SU-DHL-6 (cell line): ENCODE data around the gene CHRND.

ENCODE experiments used
- H2AFZ ChIP-seq: fragments of 200-600 bp; sonication (generic); 2 replicates; pipeline ENCODE4 v1.6.1; 2014; ENCODE audit warnings: low read depth, mild to moderate bottlenecking, moderate library complexity, mixed read lengths, antibody characterized with exemption, low read length; ENCODE audit not compliant: severe bottlenecking
- H3F3A ChIP-seq: fragments of 200-600 bp; shearing (Covaris generic); 2 replicates; pipeline ENCODE4 v1.6.0; 2016; ENCODE audit warnings: antibody characterized with exemption, mild to moderate bottlenecking; ENCODE audit not compliant: insufficient read depth
- H3K27ac ChIP-seq: fragments of 200-600 bp; sonication (generic); 2 replicates; pipeline ENCODE4 v1.5.1; 2016; ENCODE audit warnings: low read depth, mild to moderate bottlenecking, low read length, moderate library complexity, mixed read lengths
- H3K27me3 ChIP-seq: fragments of 200-600 bp; sonication (generic), shearing (Covaris generic); 2 replicates; pipeline ENCODE4 v1.6.0; 2014; ENCODE audit warnings: mild to moderate bottlenecking, low read length
- H3K36me3 ChIP-seq: fragments of 200-600 bp; sonication (generic); 2 replicates; pipeline ENCODE4 v1.6.1; 2014; ENCODE audit warnings: mild to moderate bottlenecking, low read length, mixed read lengths
- H3K4me2 ChIP-seq: fragments of 300-600, 200-600 bp; shearing (Covaris generic), sonication (generic); 2 replicates; pipeline ENCODE4 v1.6.0; 2014; ENCODE audit warnings: low read length, low read depth, mild to moderate bottlenecking; ENCODE audit not compliant: poor library complexity, severe bottlenecking
- H3K4me3 ChIP-seq: fragments of 200-600 bp; sonication (generic); 2 replicates; pipeline ENCODE4 v1.5.1; 2014; ENCODE audit warnings: antibody characterized with exemption, low read length, mild to moderate bottlenecking, mixed read lengths; ENCODE audit not compliant: insufficient read depth, poor library complexity, severe bottlenecking
- H3K79me2 ChIP-seq: fragments of 200-600 bp; sonication (generic); 2 replicates; pipeline ENCODE4 v1.6.1; 2014; ENCODE audit warnings: mild to moderate bottlenecking, low read length, moderate library complexity; ENCODE audit not compliant: insufficient read depth
- H3K9ac ChIP-seq: fragments of 200-600 bp; sonication (generic); 2 replicates; pipeline ENCODE4 v1.7.0; 2014; ENCODE audit warnings: mild to moderate bottlenecking, low read length
- H3K9me2 ChIP-seq: fragments of 200-600 bp; sonication (generic); replicated peaks from 2 replicates; pipeline ENCODE4 v1.6.1; 2014; ENCODE audit warnings: low read length; ENCODE audit not compliant: insufficient read depth
- H3K9me3 ChIP-seq: fragments of 200-600 bp; sonication (generic); 2 replicates; pipeline ENCODE4 v1.6.1; 2014; ENCODE audit warnings: low read length, mixed read lengths; ENCODE audit not compliant: insufficient read depth
- H4K20me1 ChIP-seq: fragments of 200-600 bp; sonication (generic); 2 replicates; pipeline ENCODE4 v1.6.1; 2014; ENCODE audit warnings: low read depth, mild to moderate bottlenecking, antibody characterized with exemption, low read length, moderate library complexity, mixed read lengths
- CTCF ChIP-seq: fragments of 200-600 bp; sonication (generic); IDR thresholded peaks from one replicate; pipeline ENCODE4 v1.5.1; 2017; ENCODE audit warnings: antibody characterized with exemption, mild to moderate bottlenecking, low read length, moderate library complexity; ENCODE audit not compliant: insufficient read depth, poor library complexity, severe bottlenecking
- EZH2phosphoT487 ChIP-seq: fragments of 200-600 bp; sonication (generic), shearing (Covaris generic); conservative IDR thresholded peaks from 2 replicates; pipeline ENCODE4 v1.6.1; 2018; ENCODE audit warnings: mild to moderate bottlenecking, antibody characterized with exemption, low read length, moderate library complexity, mixed read lengths

Gene CHRND

DNA sequence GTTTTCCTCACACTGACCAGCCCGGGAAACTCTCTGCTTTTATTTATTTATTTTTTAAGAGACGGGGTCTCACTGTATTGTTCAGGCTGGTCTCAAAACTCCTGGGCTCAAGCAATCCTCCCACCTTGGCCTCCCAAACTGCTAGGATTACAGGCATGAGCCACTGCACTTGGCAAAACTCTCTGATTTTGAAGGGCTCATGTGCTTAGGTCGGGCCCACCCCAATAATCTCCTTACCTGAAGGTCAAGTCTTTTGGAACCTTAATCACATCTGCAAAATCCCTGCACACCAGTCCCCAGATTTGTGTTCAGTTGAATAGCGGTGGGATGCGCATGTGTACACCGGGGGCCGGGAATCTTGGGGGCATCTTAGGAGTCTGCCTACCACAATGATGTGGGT, 30.7 kb upstream of the CHRND start:
- Histone ChIP-seq H4K20me1 (no peaks in the 10 kb centered on the region), H2AFZ (no peak overlapping the region), H3F3A (no peaks in the 10 kb centered on the region), H3K4me3 (no peak overlapping the region), H3K36me3 (no peaks in the 10 kb centered on the region), H3K9ac (no peak overlapping the region), H3K27me3 (no peaks in the 10 kb centered on the region), H3K27ac (no peak overlapping the region), H3K79me2 (no peaks in the 10 kb centered on the region), H3K9me3 (no peaks in the 10 kb centered on the region), H3K4me2 (no peak overlapping the region), H3K9me2 (no peaks in the 10 kb centered on the region)
- TF ChIP-seq EZH2phosphoT487, result no peak

GRCh38 chr2:232496501-232497270, 29.3 kb upstream of the CHRND start:
- H3K79me2 ChIP-seq, result no peaks in the 10 kb centered on the region
- no peaks in the 10 kb centered on the region for H3K27me3 ChIP-seq
- no peak for TF ChIP-seq EZH2phosphoT487
- no peak for TF ChIP-seq CTCF
- no peak overlapping the region for H3K27ac ChIP-seq
- no peaks in the 10 kb centered on the region for H4K20me1 ChIP-seq
- no peaks in the 10 kb centered on the region for H3K36me3 ChIP-seq
- no peak overlapping the region for H3K4me2 ChIP-seq
- no peaks in the 10 kb centered on the region for H3K9me2 ChIP-seq
- H3K9me3 ChIP-seq, result no peaks in the 10 kb centered on the region
- no peak overlapping the region for H2AFZ ChIP-seq
- H3K9ac ChIP-seq, result no peak overlapping the region
- H3K4me3 ChIP-seq, result no peak overlapping the region
- no peaks in the 10 kb centered on the region for H3F3A ChIP-seq

- Histone ChIP-seq H3K79me2 (no peaks in the 10 kb centered on the region), H3F3A (no peaks in the 10 kb centered on the region), H3K4me3 (no peak overlapping the region), H4K20me1 (no peaks in the 10 kb centered on the region), H3K36me3 (no peaks in the 10 kb centered on the region), H3K9ac (no peak overlapping the region), H3K27me3 (no peaks in the 10 kb centered on the region), H3K9me3 (no peaks in the 10 kb centered on the region), H2AFZ (no peak overlapping the region), H3K4me2 (no peak overlapping the region), H3K27ac (no peak overlapping the region), H3K9me2 (no peaks in the 10 kb centered on the region)
- TF ChIP-seq EZH2phosphoT487, result no peak
Measured at GRCh38 chr2:232497348-232497747, 28.6 kb upstream of the CHRND start.

- Histone ChIP-seq H3K27me3 (no peaks in the 10 kb centered on the region), H3K79me2 (no peaks in the 10 kb centered on the region), H3K27ac (no peak overlapping the region), H4K20me1 (no peaks in the 10 kb centered on the region), H3F3A (no peaks in the 10 kb centered on the region), H3K36me3 (no peaks in the 10 kb centered on the region), H3K4me3 (no peak overlapping the region), H2AFZ (no peak overlapping the region), H3K9me2 (no peaks in the 10 kb centered on the region), H3K9me3 (no peaks in the 10 kb centered on the region), H3K4me2 (no peak overlapping the region), H3K9ac (no peak overlapping the region)
- TF ChIP-seq CTCF (no peak), EZH2phosphoT487 (no peak)
Measured at GRCh38 chr2:232498452-232498851, 27.5 kb upstream of the CHRND start.
